Stimulated activated naive CD4-positive, alpha-beta T cell (primary cell): ENCODE results near the gene MUC21.

Experiments
- DNase-seq, 6 experiments: peaks; one replicate each; lab custom pipeline; 2025; lab: John Stamatoyannopoulos, UW

MUC21 gene

GRCh38 chr6:30983439-30983838, at the start of gene MUC21:
Gene MUC21 (plus strand): TSS chr6:30983718. CDS start chr6:30983959, 241 bp downstream.
- no peak for DNase-seq

- no peak for DNase-seq
Measured at GRCh38 chr6:30935018-30935417, 48.5 kb upstream of the MUC21 start.

- DNase-seq = no peak
Measured at GRCh38 chr6:30937265-30937664, 46.3 kb upstream of the MUC21 start.

- DNase-seq = no peak
Measured at GRCh38 chr6:30938730-30939129, 44.8 kb upstream of the MUC21 start.

GRCh38 chr6:30939473-30939872, 44.0 kb upstream of the MUC21 start:
- DNase-seq = no peak

- no peak for DNase-seq
Measured at GRCh38 chr6:30940361-30940986, 43.0 kb upstream of the MUC21 start, which contains the start of gene MUCL3. Gene MUCL3 (plus strand): TSS chr6:30940973. CDS start chr6:30941000, 27 bp downstream.

- peak in 1 of 6 experiments; percentile 4 for DNase-seq
Measured at GRCh38 chr6:30942338-30943060, 41.0 kb upstream of the MUC21 start.

- no peak for DNase-seq
Measured at GRCh38 chr6:30944051-30944450, 39.5 kb upstream of the MUC21 start.

GRCh38 chr6:30945281-30945680, 38.2 kb upstream of the MUC21 start:
- no peak for DNase-seq

- no peak for DNase-seq
Measured at GRCh38 chr6:30947231-30947630, 36.3 kb upstream of the MUC21 start.

- DNase-seq = no peak
Measured at GRCh38 chr6:30948811-30949210, 34.7 kb upstream of the MUC21 start.

- DNase-seq = no peak
Measured at GRCh38 chr6:30951907-30952469, 31.5 kb upstream of the MUC21 start.

GRCh38 chr6:30954631-30955366, 28.7 kb upstream of the MUC21 start:
- no peak for DNase-seq

GRCh38 chr6:30955367-30956042, 28.0 kb upstream of the MUC21 start:
- DNase-seq = peak; percentile 49 to 74 (median 64)

GRCh38 chr6:30957716-30958115, 25.8 kb upstream of the MUC21 start:
- DNase-seq = no peak

- no peak for DNase-seq
Measured at GRCh38 chr6:30960907-30961673, 22.4 kb upstream of the MUC21 start.

GRCh38 chr6:30962716-30963115, 20.8 kb upstream of the MUC21 start:
- DNase-seq = no peak

GRCh38 chr6:30963641-30964040, 19.9 kb upstream of the MUC21 start:
- no peak for DNase-seq

- no peak for DNase-seq
Measured at GRCh38 chr6:30964075-30964474, 19.4 kb upstream of the MUC21 start.

GRCh38 chr6:30965140-30965601, 18.3 kb upstream of the MUC21 start:
- no peak for DNase-seq

GRCh38 chr6:30966154-30966553, 17.4 kb upstream of the MUC21 start:
- no peak for DNase-seq
